Subcutaneous preadipocyte (primary cell): ENCODE data around the gene VPS51. TPM values are rescaled to one million over a fixed set of nuclear protein-coding genes. Genes with fewer than 3 reads are reported as not detected.

ENCODE experiments used
- small RNA-seq: library from RNA; depleted of rRNA; stranded (forward); fragments of <200 nt; gene quantifications from one replicate; pipeline ENCODE3, GENCODE V24; 2012
- total RNA-seq: library from RNA; depleted of rRNA; stranded (reverse); fragments of >200 nt; gene quantifications from 2 replicates; pipeline ENCODE4 v1.2.3, GENCODE V29; 2012

Gene VPS51
- 122 and 127 TPM in 2 replicates for total RNA-seq

GRCh38 chr11:65095974-65096806 lies at the start of gene VPS51:
TSS of gene VPS51 (plus strand) at chr11:65096214. CDS start at chr11:65096251, 37 bp downstream.

DNA sequence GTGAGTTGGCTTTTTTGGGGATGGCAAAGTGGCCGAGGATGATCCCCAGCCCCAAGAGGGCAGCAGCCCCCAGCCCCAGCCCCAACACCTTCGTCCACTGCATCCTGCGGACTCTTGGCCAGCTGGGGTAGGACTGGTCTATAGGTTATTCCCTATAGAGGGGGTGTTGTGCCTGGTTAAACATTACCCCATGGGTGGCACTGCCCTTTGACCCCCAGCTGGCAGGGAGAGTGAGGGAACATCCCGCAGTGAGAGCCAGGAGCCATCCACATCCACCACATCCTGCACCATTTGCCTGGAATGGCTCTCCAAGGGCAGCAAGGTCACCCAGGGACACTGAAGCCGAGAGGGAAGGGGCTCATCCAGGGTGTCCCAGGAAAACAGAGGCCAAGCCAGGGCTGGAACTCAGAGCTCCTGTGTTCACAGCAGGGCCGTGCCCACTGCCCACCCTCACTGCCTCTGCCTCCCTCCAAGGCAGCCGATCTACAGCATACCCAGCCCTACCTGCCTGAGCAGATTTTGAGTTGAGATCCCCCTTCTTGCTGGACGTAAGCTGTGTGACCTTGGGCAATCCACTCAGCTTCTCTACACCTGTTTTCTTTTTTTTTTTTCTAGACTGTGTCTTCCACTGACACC lies 37.5 kb upstream of the VPS51 start, which contains the start of gene NAALADL1:
NAALADL1 (minus strand) TSS at position 135 of the 636 bp plus-strand sequence; CDS start at position 103, 32 bp downstream.

DNA sequence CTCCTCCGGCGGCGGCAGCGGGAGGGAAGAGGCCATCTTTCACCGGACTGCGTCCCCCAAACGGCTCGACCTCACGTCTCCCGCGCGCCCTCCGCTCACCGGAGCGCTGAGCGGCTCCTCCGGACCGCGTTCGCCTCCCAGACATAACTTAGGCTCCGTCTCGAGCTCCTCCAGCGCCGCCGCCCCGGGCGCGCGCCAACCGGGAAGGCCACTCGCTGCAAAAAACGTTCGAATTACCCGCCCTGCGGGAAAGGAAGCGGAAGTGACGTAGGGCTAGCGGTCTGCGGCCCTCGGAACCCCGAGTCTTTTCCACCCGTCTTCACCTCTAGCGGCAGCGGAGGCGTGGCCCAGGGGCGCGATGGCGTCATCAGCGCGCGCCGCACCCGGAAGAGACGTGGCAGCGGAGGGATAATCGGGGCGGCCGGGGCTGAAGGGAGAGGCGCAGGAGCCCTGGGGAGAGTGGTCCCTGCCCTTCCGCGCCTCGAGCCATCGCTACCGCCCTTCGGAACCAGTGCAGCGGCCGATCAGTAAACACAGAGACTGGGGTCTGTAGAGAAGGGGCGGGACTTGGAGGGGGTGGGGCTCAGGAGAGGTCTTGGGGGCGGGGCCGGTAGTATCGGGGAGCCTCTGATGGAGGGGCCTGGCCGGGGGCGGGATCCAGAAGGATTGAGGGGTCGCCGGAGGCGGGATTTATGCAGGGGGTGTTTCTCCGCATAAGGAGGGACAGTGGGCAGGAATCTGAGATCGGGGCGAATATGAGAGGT lies 12.0 kb upstream of the VPS51 start, which contains the start of the genes CDCA5 and ZFPL1:
CDCA5 (minus strand) TSS at position 207 of the 764 bp plus-strand sequence; CDS start at position 145, 62 bp downstream.
ZFPL1 (plus strand) TSS at position 389 of the 764 bp plus-strand sequence. CDS start 477 bp downstream, outside the sequence.

GRCh38 chr11:65111744-65112545 lies 15.9 kb downstream of the VPS51 start, which contains the start of gene TM7SF2:
TSS of gene TM7SF2 (plus strand) at chr11:65111872. CDS start at chr11:65112016, 144 bp downstream.

DNA sequence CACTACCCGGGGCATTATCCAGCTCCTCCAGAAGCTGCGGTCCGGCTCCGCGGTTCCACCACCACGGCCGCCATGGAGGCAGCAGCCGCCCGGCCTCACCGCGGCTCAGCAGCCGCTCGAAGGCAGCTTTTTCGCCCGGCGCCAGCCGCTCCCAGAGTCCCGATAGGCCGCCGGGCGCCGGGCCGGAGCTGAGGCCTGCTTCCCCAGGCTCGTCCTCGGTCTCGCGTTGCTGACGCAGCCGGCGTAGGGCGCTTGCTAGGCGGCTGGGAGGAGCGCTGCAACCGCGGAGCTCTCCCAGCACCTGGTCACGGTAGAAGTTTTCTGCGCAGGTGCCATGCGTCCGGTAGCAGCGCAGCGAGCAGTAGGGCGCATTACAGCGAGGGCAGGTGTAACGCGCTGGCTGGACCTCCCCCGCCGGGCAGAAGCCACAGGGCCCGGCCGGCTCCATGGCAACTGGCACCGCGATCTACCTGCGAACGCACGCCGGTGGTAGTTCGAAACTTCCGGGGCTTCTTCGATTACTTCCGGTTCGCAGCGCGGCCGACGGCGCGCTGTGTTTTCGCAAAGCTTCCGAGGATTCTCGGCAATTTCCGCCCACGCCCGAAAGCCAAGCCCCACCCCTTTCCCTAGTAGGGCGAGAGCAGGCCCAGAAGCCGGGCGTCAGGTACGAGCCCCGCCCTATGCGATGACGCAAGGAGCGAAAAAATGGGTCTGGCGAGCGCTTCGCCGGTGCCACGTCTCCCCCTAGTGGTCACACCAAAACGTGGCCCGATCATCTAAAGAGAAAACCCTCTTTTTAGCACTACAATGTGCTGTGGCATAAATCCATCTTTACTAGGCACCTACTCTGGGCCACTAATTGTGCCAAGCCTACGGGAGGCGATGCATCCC lies 21.4 kb downstream of the VPS51 start, which contains the start of gene ZNHIT2:
ZNHIT2 (minus strand) TSS at position 496 of the 891 bp plus-strand sequence; CDS start at position 448, 48 bp downstream.

GRCh38 chr11:65121865-65122696 lies 26.1 kb downstream of the VPS51 start, which contains the start of the genes FAU and MRPL49:
TSS of gene FAU (minus strand) at chr11:65122134. CDS start at chr11:65121813, 321 bp downstream.
TSS of gene MRPL49 (plus strand) at chr11:65122321. CDS start at chr11:65122347, 26 bp downstream.

GRCh38 chr11:65134240-65134951 lies 38.4 kb downstream of the VPS51 start, which contains the start of gene SYVN1:
TSS of gene SYVN1 (minus strand) at chr11:65134519. CDS start at chr11:65133601, 918 bp downstream.

Small RNA genes within 50 kb of the gene (small RNA-seq; reads per million reads assigned to genes)
- gene HIGD1AP10: not detected
- not detected for gene PDCL2P2
- 7.0 reads per million, percentile 94 among the genes with 10 or more reads in this experiment for gene RNU2-23P

Other genes starting within 250 kb of the VPS51 start
- 40.1 and 75.3 TPM in 2 replicates for gene EHD1, start 217.6 kb upstream of the VPS51 start, total RNA-seq
- gene ATG2A, start 179.0 kb upstream of the VPS51 start, total RNA-seq: 15.4 and 19.5 TPM in 2 replicates
- 5.9 and 8.2 TPM in 2 replicates for gene PPP2R5B, start 171.5 kb upstream of the VPS51 start, total RNA-seq
- not detected in 2 replicates for gene GPHA2, start 160.3 kb upstream of the VPS51 start, total RNA-seq
- gene MAJIN, start 124.1 kb upstream of the VPS51 start, total RNA-seq: not detected in 2 replicates
- 0.37 and 0.98 TPM in 2 replicates for gene BATF2, start 99.2 kb upstream of the VPS51 start, total RNA-seq
- gene ARL2, start 82.1 kb upstream of the VPS51 start, total RNA-seq: 46.7 and 63.2 TPM in 2 replicates
- 12.1 and 13.2 TPM in 2 replicates for gene SNX15, start 68.8 kb upstream of the VPS51 start, total RNA-seq
- gene SAC3D1, start 55.0 kb upstream of the VPS51 start, total RNA-seq: 17.6 and 19.4 TPM in 2 replicates
- 10.8 and 14.3 TPM in 2 replicates for gene NAALADL1, start 37.7 kb upstream of the VPS51 start, total RNA-seq
- 12.5 and 18.6 TPM in 2 replicates for gene CDCA5, start 12.2 kb upstream of the VPS51 start, total RNA-seq
- 26.8 and 29.0 TPM in 2 replicates for gene ZFPL1, start 12.0 kb upstream of the VPS51 start, total RNA-seq
- 13.2 and 14.3 TPM in 2 replicates for gene TM7SF2, start 15.7 kb downstream of the VPS51 start, total RNA-seq
- 12.9 and 13.1 TPM in 2 replicates for gene ZNHIT2, start 21.5 kb downstream of the VPS51 start, total RNA-seq
- gene FAU, start 25.9 kb downstream of the VPS51 start, total RNA-seq: 193 and 272 TPM in 2 replicates
- gene MRPL49, start 26.1 kb downstream of the VPS51 start, total RNA-seq: 24.6 and 30.1 TPM in 2 replicates
- gene SYVN1, start 38.3 kb downstream of the VPS51 start, total RNA-seq: 12.5 and 15.1 TPM in 2 replicates
- gene SPDYC, start 74.0 kb downstream of the VPS51 start, total RNA-seq: not detected in 2 replicates
- 120 and 136 TPM in 2 replicates for gene CAPN1, start 85.7 kb downstream of the VPS51 start, total RNA-seq
- gene POLA2, start 165.7 kb downstream of the VPS51 start, total RNA-seq: 9.9 and 17.6 TPM in 2 replicates
- gene CDC42EP2, start 218.7 kb downstream of the VPS51 start, total RNA-seq: 49.6 and 58.8 TPM in 2 replicates
- 49.2 and 52.0 TPM in 2 replicates for gene DPF2, start 237.6 kb downstream of the VPS51 start, total RNA-seq